Placental pericyte (primary cell): ENCODE measurements around the gene MIS18A. TPM values are rescaled to one million over a fixed set of nuclear protein-coding genes. Genes with fewer than 3 reads are reported as not detected.

Experiments
- total RNA-seq: library from RNA; depleted of rRNA; stranded (reverse); fragments of >200 nt; gene quantifications from 2 replicates; pipeline ENCODE4 v1.2.3, GENCODE V29; 2012

MIS18A gene, protein sequence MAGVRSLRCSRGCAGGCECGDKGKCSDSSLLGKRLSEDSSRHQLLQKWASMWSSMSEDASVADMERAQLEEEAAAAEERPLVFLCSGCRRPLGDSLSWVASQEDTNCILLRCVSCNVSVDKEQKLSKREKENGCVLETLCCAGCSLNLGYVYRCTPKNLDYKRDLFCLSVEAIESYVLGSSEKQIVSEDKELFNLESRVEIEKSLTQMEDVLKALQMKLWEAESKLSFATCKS
- 2.4 and 12.5 TPM in 2 replicates for total RNA-seq

DNA sequence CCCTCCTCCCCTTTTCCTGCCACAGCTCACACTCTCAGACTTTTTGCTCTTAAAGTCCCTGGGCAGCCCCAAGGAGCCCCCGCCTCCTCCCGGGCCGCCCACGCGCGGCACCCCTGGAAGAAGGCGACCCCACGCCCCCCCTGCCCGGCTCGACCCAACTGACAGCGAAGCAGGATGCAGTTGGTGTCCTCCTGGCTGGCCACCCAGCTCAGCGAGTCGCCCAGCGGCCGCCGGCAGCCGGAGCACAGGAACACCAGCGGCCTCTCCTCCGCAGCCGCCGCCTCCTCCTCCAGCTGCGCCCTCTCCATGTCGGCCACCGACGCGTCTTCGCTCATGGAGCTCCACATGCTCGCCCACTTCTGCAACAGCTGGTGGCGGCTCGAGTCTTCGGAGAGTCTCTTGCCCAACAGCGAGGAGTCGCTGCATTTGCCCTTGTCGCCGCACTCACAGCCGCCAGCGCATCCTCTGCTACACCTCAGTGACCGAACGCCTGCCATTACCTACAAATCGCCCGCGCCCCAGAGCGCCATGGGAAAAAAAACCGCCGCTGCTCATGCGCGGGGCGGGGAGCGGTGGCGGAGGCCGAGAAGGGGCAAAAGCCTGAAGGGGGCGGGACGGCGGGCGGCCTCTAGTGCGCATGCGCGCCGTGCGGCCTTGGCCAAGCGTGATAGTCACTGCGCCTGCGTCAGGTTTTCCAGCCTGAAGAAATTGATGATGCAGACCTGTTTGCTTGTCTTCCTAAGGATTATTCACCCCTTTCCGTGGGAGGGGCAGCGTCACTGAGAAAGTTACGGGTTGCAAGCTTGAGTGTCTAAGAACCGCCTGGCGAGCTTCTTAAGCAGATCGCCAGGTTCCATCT lies at the start of gene MIS18A:
TSS of gene MIS18A (minus strand) at position 532 of the 859 bp plus-strand sequence. CDS start at position 497, 35 bp downstream.

DNA sequence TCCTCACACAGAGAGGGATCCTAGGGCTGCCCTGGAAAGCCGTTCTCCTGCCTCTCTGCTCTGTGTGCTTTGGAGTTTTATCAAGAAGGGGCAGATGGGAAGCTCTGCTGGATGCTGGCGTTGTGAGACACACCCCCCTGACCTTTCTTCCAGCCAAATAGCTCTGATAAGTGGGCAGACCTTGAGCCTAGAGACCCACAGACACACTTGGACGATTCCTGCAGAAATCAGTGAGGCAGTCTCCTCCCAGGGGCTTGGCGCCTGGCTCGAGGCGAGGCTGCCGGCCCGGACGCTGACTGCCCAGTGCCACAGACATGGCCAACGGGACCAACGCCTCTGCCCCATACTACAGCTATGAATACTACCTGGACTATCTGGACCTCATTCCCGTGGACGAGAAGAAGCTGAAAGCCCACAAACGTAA lies 19.8 kb upstream of the MIS18A start, which contains the start of gene MRAP:
TSS of gene MRAP (plus strand) at position 198 of the 424 bp plus-strand sequence. CDS start at position 315, 117 bp downstream.

Other genes with a start within 250 kb of the MIS18A start
- 0.66 TPM in 1 of 2 replicates, not detected in the other for gene MRAP, start 19.8 kb upstream of the MIS18A start, total RNA-seq
- 15.1 and 38.7 TPM in 2 replicates for gene URB1, start 114.0 kb upstream of the MIS18A start, total RNA-seq
- 7.9 and 11.3 TPM in 2 replicates for gene EVA1C, start 133.7 kb upstream of the MIS18A start, total RNA-seq